ENCODE results near the gene OTOP3.

DNA sequence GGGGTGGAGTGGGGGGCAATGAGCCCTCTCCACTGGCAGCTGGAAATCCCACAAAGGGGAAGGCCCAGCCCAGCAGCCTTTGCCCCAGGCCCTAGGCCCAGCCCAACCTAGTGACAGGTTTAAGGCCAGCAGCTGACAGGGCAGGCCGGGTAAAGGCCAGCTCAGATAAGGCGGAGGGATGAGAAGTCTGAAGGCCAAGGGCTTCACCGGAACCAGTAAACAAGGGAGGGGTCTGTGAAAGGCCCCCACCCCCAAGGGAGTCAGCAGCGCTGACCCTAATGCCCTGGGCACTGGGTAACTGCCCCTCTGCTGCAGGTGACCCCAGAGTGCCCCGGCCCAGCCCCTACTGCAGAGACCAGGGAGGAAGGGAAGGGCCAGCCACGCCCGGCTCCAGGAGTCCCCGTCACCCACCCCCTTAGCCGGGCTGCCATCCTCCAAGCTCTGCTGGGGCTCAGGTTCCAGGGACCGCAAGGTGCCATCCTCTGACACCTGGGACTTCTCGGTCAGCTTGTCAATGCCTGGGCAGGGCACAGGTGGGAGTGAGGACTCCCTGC lies 17.5 kb downstream of the OTOP3 start:
- no peak for TF ChIP-seq POLR2A (IDR thresholded peaks at IDR 0.05)
- TF ChIP-seq, protein P1, sequence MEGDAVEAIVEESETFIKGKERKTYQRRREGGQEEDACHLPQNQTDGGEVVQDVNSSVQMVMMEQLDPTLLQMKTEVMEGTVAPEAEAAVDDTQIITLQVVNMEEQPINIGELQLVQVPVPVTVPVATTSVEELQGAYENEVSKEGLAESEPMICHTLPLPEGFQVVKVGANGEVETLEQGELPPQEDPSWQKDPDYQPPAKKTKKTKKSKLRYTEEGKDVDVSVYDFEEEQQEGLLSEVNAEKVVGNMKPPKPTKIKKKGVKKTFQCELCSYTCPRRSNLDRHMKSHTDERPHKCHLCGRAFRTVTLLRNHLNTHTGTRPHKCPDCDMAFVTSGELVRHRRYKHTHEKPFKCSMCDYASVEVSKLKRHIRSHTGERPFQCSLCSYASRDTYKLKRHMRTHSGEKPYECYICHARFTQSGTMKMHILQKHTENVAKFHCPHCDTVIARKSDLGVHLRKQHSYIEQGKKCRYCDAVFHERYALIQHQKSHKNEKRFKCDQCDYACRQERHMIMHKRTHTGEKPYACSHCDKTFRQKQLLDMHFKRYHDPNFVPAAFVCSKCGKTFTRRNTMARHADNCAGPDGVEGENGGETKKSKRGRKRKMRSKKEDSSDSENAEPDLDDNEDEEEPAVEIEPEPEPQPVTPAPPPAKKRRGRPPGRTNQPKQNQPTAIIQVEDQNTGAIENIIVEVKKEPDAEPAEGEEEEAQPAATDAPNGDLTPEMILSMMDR (IDR thresholded peaks at IDR 0.05): no peak
